ENCODE measurements around the gene OXSM. TPM values are rescaled to one million over a fixed set of nuclear protein-coding genes. Genes with fewer than 3 reads are reported as not detected.

Gene OXSM
- total RNA-seq, 1 donor from 2014 or later, result 5.9 TPM

DNA sequence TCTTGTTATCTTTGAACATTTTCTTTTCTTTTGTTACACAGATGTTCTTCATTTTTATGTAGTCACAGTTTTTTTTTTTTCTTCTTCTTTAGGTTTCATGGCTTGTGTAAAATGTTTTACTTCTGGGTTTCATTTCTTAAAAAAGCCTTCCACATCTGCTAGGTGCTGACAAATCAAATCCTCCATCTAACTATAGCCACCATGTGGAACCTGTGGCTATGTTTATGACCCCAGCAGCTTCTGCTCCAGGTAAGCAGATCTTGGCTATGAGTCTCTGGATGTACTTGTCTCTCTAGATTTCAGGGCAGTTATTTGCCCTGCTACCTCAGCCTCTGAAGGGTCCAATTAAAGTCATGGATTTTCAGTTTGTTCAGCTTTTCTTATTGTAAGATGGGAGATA is 44.5 kb downstream of the OXSM start:
- intact Hi-C loops (cut with DNase I), result no loop called here
- no peak for DNase-seq (ENCODE audit: extremely low spot score in 2 of 2)
- no peak overlapping the region for H3K27ac ChIP-seq
- H3K27me3 ChIP-seq, result no peaks in the 10 kb centered on the region
- H3K4me3 ChIP-seq, result no peak overlapping the region
- H3K36me3 ChIP-seq, result no peaks in the 10 kb centered on the region
- H3K9me3 ChIP-seq, result no peaks in the 10 kb centered on the region
- TF ChIP-seq POLR2AphosphoS5 (IDR thresholded peaks at IDR 0.05; ENCODE audit: insufficient read depth in 1 of 2, low read depth in 1 of 2) (no peak), POLR2A (IDR thresholded peaks at IDR 0.05) (no peak)
- TF ChIP-seq, protein P1, sequence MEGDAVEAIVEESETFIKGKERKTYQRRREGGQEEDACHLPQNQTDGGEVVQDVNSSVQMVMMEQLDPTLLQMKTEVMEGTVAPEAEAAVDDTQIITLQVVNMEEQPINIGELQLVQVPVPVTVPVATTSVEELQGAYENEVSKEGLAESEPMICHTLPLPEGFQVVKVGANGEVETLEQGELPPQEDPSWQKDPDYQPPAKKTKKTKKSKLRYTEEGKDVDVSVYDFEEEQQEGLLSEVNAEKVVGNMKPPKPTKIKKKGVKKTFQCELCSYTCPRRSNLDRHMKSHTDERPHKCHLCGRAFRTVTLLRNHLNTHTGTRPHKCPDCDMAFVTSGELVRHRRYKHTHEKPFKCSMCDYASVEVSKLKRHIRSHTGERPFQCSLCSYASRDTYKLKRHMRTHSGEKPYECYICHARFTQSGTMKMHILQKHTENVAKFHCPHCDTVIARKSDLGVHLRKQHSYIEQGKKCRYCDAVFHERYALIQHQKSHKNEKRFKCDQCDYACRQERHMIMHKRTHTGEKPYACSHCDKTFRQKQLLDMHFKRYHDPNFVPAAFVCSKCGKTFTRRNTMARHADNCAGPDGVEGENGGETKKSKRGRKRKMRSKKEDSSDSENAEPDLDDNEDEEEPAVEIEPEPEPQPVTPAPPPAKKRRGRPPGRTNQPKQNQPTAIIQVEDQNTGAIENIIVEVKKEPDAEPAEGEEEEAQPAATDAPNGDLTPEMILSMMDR (IDR thresholded peaks at IDR 0.05), result no peak
- peaks cover 7% of the 10 kb centered on the region for H3K4me1 ChIP-seq

DNA sequence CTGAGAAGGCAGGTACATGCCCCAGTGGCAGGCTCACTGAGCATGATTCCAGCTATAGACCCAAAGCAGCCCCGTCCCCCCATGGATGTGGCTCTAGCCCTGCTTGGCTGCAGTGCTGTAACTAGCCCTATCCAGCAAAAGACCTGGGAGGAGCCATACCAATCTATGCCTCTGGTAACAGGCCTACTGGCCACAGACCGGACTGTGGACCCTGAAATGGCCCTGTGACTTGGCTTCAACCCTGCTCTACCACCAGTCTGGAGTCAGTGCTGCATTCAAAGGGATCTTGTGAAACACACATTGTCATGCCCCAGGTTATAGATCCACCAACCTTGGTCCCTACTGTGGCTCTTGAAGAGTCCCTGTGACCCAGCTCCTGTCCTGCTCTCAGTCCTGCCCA is 46.7 kb downstream of the OXSM start:
- H3K4me1 ChIP-seq, result peaks cover 4% of the 10 kb centered on the region
- intact Hi-C loops (cut with DNase I), result no loop called here

GRCh38 chr3:25837038-25837437 is 47.1 kb downstream of the OXSM start:
- H3K27me3 ChIP-seq, result no peaks in the 10 kb centered on the region
- H3K36me3 ChIP-seq, result no peaks in the 10 kb centered on the region
- H3K27ac ChIP-seq, result no peak overlapping the region
- DNase-seq (ENCODE audit: extremely low spot score in 2 of 2), result no peak
- intact Hi-C loops (cut with DNase I), result no loop called here
- no peaks in the 10 kb centered on the region for H3K9me3 ChIP-seq
- TF ChIP-seq POLR2AphosphoS5 (IDR thresholded peaks at IDR 0.05; ENCODE audit: insufficient read depth in 1 of 2, low read depth in 1 of 2) (no peak), POLR2A (IDR thresholded peaks at IDR 0.05) (no peak)
- TF ChIP-seq, protein P1 (IDR thresholded peaks at IDR 0.05), result no peak
- H3K4me1 ChIP-seq, result no peaks in the 10 kb centered on the region
- no peak overlapping the region for H3K4me3 ChIP-seq

More for the DNA sequence above, 46.7 kb downstream of the OXSM start:
- no peak overlapping the region for H3K4me3 ChIP-seq
- TF ChIP-seq, protein P1 (IDR thresholded peaks at IDR 0.05), result no peak
- TF ChIP-seq POLR2A (IDR thresholded peaks at IDR 0.05), result no peak
- no peak for TF ChIP-seq POLR2AphosphoS5 (IDR thresholded peaks at IDR 0.05; ENCODE audit: insufficient read depth in 1 of 2, low read depth in 1 of 2)
- no peak for DNase-seq (ENCODE audit: extremely low spot score in 2 of 2)
- H3K27me3 ChIP-seq, result no peaks in the 10 kb centered on the region
- no peaks in the 10 kb centered on the region for H3K9me3 ChIP-seq
- H3K36me3 ChIP-seq, result no peaks in the 10 kb centered on the region
- H3K27ac ChIP-seq, result no peak overlapping the region

DNA sequence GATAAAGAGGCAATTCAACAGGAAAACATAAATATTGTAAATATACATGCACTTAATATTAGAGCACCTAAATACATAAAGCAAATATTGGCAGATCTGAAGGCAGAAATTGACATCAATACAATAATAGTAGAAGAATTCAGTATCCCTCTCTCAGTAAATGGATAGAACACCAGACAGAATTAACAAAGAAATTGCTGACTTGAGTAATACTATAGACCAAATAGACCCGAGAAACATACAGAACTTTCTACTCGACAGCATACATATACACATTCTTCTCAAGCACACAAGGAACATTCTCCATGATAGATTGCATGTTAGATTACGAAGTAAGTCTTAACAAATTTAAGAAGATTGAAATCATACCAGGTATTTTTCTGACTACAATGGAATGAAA is 50.2 kb downstream of the OXSM start:
- Histone ChIP-seq H3K4me3 (no peak overlapping the region), H3K27me3 (no peaks in the 10 kb centered on the region), H3K27ac (no peak overlapping the region), H3K4me1 (no peaks in the 10 kb centered on the region), H3K36me3 (no peaks in the 10 kb centered on the region), H3K9me3 (no peaks in the 10 kb centered on the region)
- TF ChIP-seq, protein P1 (IDR thresholded peaks at IDR 0.05), result no peak
- TF ChIP-seq POLR2AphosphoS5 (IDR thresholded peaks at IDR 0.05; ENCODE audit: insufficient read depth in 1 of 2, low read depth in 1 of 2) (no peak), POLR2A (IDR thresholded peaks at IDR 0.05) (no peak)
- intact Hi-C loops (cut with DNase I), result no loop called here
- no peak for DNase-seq (ENCODE audit: extremely low spot score in 2 of 2)

DNA sequence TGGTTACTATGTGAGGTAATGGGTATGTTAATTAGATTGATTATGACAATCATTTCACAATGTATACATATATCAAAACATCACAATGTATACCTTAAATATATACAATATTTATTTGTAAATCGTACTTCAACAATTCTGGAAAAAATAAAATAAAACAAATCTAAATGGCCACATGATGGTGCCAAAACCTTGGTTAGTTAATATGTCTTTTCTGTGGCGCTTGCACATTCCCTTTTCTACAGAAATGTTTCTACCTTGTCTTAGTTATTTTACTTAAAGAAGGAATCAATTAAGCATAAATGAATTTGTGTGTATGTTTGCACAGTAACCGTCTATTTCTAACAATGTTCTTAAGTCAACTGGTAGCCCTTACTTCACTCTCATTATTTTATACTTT is 53.4 kb downstream of the OXSM start:
- no peak for DNase-seq (ENCODE audit: extremely low spot score in 2 of 2)
- intact Hi-C loops (cut with DNase I), result no loop called here
- Histone ChIP-seq H3K4me1 (no peaks in the 10 kb centered on the region), H3K9me3 (no peaks in the 10 kb centered on the region), H3K36me3 (no peaks in the 10 kb centered on the region), H3K27me3 (no peaks in the 10 kb centered on the region), H3K27ac (no peak overlapping the region), H3K4me3 (no peak overlapping the region)
- TF ChIP-seq, protein P1 (IDR thresholded peaks at IDR 0.05), result no peak

Other genes with a start within 250 kb of the OXSM start
- gene TOP2B, start 125.2 kb upstream of the OXSM start, total RNA-seq, result 88.1 TPM
- 31.7 TPM for gene NGLY1, start 6.6 kb upstream of the OXSM start, total RNA-seq

Measured in vagina (tissue), 2 donors.